ENCODE results near the gene INTS11.

DNA sequence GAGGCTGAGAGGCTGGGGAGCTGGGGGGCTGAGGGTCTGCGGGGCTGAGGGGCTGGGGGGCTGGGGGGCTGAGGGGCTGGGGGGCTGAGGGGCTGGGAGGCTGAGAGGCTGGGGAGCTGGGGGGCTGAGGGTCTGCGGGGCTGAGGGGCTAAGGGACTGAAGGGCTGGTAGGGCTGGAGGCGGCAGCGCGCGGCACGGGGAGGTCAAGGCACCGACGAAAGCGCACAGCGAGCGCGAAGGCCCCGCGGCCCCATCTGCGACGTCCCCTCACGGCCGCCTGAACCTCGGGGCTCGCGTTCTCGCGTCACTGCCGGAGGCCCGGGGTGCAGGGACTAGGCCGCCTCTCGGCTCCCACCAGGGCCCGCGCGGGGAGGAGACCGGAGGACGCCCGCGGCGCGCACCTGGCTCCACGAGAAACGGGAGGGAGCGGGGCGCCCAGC, 356 bp downstream of the INTS11 start:
- TF ChIP-seq EZH2 (IDR thresholded peaks at IDR 0.05; ENCODE audit: borderline replicate concordance, insufficient read depth, low read depth, low read length, poor library complexity, severe bottlenecking): no peak
- TF ChIP-seq, protein P1, sequence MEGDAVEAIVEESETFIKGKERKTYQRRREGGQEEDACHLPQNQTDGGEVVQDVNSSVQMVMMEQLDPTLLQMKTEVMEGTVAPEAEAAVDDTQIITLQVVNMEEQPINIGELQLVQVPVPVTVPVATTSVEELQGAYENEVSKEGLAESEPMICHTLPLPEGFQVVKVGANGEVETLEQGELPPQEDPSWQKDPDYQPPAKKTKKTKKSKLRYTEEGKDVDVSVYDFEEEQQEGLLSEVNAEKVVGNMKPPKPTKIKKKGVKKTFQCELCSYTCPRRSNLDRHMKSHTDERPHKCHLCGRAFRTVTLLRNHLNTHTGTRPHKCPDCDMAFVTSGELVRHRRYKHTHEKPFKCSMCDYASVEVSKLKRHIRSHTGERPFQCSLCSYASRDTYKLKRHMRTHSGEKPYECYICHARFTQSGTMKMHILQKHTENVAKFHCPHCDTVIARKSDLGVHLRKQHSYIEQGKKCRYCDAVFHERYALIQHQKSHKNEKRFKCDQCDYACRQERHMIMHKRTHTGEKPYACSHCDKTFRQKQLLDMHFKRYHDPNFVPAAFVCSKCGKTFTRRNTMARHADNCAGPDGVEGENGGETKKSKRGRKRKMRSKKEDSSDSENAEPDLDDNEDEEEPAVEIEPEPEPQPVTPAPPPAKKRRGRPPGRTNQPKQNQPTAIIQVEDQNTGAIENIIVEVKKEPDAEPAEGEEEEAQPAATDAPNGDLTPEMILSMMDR (IDR thresholded peaks at IDR 0.05): no peak
